GM19438 (cell line): ENCODE measurements around the gene DPP9.

Experiments
- ATAC-seq: cut with Tn5 transposase; IDR thresholded peaks from one replicate; pipeline ENCODE4 v1.9.1; 2021; ENCODE audit warnings: low read depth; ENCODE audit not compliant: unreplicated experiment

Gene DPP9

DNA sequence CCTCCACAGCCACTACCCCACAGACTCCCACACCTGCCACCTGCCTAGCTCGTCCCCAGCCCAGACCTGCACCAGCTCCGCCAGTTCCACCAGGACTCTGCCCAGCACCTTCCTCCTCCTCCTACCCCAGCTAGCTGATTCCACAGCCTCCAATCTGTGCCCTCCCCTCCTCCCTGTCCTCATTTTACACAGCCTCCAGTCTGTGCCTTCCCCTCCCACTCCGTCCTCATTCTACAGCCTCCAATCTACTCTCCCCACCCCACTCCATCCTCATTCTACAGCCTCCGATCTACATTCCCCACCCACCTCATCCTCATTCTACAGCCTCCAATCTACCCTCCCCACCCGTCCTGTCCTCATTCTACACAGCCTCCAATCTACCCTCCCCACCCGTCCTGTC, 60.8 kb downstream of the DPP9 start:
- ATAC-seq: no peak

DNA sequence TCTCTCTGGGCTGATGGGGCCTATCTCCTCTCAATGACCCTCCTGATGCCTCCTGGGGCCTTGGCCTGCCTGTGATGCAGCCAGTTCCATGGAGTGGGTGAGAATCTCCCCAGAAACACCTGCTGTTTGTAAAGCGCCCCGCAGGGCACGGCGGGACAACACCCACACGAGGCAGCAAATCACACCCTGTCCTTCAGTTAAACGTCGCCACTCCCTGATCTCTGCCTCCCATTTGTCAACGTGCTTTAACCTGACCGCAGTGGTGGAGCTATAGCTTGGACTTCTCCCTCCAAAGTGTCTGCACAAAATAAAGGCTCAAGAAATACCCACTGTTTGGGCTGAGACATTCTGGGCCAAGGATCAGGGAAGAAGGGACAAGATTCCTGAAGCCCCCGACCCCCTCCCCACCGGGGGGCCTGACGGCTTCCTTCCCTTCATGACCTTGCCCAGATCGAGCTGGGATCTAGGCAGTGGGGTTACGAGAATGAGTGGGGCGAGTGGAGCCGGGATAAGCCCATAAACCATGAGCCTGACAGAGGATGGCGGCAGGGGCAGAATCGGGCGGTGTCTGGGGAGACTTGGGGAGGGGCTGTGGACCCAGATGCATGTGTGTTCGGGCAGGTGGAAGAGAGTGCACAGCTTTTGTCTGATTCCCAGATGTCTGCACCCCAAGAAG, 61.5 kb downstream of the DPP9 start:
- ATAC-seq: no peak

DNA sequence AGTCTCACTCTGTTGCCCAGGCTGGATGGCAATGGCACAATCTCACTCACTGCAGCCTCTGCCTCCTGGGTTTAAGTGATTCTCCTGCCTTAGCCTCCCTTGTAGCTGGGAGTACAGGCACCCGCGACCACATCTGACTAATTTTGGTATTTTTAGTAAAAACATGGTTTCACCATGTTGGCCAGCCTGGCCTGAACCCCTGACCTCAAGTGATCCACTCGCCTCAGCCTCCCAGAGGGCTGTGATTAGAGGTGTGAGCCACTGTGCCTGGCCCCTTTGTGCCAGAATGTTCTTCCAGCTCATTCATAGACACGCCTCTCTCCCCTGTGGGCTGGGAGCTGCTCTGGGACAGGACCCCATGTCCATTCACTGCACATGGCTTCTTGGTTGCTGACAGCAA, 62.6 kb downstream of the DPP9 start:
- ATAC-seq: no peak

DNA sequence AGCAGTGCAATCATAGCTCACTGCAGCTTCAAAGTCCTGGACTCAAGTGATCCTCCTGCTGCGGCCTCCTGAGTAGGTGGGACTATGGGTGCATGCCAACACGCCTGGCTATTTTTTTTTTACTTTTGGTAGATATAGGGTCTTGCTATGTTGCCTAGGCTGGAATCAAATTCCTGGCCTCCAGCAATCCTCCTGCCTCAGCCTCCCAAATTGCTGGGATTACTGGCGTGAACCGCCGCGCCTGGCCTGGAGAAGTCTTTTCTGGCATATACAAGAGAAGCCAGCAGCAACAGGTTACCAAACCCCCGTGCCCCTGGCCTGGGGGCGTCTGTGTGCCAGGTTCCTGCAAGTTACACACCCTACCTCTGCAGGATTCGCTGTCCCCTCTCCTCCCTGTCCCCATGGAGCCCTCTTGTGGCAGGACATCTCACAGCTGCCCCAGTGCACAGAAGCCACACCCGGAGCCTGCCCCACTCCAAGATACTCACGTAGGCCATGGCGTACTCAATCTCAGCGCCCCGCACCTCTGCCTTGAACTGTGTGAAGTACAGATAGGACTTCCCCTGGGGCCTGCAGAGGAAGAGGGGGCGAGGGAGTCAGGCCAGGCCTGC, 63.4 kb downstream of the DPP9 start:
- no peak for ATAC-seq

DNA sequence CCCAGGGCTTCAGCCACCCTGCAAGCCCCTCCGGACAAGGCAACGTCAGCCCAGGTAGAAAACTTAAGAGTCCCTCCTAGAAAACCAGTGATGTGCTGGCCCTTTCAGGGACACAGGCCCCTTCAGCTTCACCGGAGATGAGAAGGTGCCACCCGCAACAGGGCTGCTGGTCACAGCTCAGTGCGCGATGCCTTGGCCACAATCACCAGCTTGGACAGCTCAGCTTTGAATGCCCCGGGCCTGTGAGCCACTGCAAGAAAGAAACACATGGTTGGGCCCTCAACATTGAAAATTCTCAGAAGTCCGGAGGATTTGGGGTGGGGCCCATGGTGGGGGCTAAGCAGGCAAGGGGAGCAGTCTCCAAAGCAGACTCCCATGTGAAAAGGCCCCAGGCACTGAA, 65.8 kb downstream of the DPP9 start:
- no peak for ATAC-seq

DNA sequence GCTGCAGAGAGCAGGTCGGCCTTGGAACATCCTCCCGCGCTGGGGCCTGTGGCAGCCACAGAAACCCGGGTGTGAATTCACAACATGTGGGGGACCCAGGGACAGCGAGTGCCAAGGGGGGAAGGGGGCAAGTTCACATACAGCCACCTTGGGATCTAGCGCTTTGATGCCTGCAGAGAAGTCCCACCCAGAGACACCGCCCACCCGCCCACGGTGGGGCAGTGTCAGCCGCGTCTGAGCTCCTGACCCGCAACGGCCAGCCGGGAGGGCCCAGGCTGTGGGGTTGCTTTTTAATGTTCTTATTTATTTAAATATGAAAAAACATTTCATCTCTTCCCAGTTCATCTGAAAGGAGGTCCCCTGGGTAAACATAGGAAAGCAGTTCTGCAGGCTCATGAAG, 66.4 kb downstream of the DPP9 start:
- ATAC-seq: no peak

DNA sequence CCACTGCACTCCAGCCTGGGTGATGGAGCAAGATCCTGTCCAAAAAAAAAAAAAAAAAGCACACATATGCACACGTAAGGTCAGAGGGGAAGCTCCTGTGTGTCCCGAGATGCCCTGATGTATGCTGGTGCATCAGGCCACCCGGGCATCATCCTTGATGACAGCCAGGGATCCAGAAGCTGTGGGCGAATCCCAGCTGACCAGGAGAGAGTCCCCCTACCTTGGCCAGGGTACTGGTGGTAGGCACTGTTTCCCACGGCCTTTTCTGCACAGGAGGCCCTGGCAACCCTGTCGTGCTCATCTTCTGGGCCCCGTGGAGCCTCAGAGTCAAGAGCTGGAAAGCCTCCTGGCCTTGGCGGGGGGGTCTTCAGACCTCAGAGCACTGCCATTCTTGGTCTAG, 67.5 kb downstream of the DPP9 start:
- no peak for ATAC-seq

DNA sequence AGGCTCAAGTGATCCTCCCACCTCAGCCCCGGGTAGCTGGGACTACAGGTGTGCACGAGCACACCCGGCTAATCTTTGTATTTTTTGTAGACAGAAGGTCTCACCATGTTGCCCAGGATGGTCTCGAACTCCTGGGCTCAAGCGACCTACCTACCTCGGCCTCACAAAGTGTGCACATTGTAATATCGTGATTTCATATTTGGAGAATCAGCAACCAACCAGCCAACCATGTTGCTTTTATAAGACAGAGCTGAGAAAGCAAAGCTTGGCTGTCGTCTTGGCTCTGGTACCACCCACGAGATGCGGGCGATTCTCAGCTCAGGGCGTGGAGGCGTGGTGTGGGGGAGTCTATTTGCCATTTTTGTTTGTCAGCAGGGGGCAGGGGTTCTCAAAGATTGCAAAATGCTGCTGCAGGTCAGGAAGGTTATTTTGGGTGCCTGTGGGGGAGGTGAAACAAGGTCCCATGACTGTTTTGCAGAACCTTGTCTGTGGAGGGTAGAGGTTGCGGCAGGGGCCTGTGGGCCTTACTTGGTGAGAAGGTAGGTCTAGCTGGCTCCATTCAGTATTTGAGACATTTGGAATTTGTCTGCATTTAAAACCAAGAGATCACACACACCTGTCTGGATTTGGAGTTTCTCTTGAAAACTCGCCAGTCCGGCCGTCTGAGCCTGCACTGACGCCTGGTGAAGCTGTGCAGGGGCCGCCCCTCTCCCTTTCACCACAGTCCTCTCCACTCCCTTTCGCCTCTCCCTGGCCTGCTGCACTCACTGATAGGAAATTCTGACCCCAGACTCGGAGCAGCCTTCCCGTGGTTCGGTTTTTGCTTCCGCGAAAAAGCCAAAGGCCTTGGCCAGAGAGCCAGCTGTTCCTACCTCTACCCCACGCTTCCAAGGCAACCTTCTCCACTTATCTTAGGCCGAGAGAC, 68.9 kb downstream of the DPP9 start:
- no peak for ATAC-seq

DNA sequence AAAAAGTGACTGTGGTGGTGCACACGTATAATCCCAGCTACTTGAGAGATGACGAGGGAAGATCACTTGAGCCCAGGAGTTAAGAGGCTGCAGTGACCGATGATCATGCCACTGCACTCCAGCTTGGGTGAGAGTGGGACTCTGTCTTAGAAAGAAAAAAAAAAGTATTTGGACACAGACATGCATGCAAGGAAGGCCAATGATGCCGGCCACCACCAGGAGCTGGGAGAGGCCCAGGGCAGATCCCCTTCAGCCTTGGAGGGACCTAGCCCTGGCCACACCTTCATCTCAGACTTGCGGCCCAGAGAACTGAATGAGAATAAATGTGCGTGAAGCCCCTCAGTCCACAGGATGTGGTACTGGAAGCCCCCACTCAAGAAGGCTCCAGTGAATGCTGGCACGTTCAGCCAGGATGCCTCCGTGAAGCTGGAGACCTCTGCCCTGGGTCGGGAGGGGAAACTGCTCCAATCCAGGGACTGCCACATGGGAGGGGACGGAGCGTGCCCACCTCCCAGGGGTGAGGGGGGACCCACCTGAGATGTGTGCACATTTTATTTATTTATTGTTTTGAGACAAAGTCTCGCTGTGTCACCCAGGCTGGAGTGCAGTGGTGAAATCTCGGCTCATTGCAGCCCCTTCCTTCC, 69.7 kb downstream of the DPP9 start:
- ATAC-seq: no peak

DNA sequence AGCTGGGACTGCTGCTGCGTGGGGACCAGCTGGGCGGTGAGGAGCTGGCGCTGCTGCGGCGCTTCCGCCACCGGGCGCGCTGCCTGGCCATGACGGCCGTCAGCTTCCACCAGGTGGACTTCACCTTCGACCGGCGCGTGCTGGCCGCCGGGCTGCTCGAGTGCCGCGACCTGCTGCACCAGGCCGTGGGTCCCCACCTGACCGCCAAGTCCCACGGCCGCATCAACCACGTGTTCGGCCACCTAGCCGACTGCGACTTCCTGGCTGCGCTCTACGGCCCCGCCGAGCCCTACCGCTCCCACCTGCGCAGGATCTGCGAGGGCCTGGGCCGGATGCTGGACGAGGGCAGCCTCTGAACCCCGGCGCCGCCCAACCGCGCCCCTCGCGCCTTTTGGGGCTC, 71.6 kb downstream of the DPP9 start:
- ATAC-seq: no peak

DNA sequence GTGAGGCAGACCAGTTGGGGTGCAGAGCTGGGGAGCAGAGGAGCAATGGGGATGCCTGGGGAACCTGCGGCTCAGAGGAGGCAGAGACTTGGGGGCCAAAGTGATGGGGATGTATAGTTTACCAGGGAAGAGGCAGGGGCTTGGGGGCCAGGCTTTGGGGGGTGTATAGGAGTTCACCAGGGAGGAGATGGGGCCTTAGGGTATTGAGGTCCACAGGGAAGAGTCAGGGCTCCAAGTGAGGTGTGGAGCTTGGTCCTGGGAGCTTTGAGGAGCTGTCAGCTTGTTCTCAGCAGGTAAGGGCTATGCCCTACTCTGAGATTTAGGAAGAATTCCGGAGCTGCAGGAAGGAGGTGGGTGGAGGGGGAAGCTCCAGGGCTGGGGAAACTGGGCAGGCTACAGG, 73.5 kb downstream of the DPP9 start:
- no peak for ATAC-seq

DNA sequence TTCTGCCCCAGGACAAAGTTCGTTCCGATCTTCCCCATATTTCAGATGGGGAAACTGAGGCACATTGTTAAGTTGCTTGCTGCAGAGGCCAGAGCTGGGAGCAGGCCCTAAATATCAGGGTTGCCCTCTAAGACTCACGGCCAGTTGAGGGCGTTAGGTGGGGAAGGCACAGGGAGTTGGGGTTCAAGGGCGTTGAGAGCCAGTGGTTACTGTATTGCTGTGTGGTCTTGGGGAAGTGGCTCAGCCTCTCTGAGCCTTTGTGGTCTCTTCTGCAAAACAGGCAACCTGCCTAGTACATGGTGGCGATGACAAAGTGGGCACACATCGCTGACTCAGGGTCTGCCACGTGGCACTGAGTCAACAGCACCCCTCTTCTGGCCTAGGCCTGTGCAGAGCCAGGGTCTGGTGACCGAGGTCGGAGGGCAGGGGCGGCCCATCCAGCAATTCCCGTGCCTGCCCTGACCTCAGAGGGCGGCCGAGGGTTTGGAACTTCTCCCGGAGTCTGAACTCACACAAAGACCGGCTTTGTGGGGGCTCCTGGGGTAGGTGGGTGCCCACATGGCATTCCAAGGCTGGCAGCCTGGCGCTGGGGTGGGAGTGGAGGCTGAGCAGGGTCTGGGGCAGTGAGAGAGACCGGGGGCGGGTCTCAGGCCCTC, 74.1 kb downstream of the DPP9 start:
- ATAC-seq: no peak

DNA sequence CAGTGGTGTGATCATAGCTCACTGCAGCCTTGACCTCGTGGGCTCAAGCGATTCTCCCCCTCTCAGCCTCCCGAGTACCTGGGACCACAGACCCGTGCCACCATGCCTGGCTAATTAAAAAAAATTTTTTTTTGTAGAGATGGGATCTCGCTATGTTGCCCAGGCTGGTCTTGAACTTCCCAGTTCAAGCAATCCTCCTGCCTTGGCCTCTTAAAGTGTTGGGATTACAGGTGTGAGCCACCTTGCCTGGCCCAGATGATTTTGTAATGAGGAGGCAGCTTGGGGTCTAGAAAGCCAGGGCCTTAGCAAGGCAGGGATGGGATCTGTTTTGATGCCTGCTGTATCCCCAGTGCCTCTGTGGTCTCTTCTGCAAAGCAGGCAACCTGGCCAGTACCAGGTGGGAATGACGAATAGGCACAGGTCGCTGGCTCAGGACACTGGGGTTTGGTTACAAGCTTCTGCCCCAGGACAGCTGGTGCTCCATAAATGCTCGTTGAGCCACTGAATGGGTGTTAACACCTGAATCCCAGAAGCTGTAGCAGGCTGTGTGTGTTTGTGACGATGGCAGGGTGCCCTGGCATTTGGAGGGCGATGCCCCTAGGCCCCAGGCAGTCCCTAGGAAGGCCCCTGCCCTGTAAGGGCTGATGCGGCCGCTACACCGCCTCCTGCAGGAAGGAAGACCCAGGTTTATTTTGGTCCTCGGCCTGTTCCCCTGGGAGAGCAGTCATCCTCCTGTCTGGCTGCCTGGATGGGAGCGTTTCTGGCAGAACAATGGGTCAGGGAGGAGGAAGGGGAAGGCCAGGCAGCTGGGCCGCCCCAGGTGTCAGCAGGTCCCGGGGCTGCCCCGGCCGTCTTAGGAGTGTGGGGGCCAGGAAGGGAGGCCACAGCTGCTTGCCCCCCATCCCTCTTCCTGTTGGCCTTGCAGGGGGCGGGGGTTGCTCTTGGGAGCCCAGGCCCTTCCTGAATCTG, 75.7 kb downstream of the DPP9 start:
- ATAC-seq: no peak

DNA sequence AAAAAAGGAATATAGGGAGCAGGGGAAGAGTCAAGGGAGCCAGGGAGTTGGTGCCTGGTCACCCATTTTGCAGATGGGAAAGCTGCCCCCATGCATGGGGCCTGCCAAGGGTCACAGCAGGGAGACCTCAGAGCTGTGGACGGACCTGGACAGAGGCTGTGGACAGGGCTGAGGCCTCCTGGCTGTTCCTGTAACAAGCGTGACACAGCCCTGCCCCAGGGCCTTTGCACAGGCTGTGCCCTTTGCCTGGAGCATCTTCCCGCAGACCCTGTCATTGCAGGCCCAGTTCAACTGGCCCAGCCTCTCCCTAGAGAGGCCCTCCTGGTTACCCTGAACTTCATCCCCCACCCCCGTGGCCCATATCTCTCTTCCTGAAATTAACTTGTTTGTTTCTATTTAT, 77.9 kb downstream of the DPP9 start:
- ATAC-seq: no peak

DNA sequence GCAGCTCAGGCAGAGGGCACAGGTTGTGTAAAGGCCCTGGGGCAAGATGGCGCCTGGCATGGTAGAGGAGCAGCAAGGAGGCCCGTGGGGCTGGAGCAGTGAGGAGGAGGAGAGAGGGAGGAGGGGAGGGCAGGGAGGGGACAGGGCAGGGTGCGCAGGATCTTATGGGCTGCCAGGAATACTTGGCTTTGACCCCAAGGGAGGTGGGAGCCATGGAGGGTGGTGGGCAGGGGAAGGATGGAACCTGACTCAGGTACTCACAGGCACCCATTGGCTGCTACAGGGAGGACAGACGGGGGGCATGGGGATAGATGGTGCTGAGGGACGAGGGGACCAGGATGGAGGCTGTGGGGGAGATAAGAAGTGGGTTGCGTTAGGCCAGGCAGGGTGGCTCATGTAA, 81.0 kb downstream of the DPP9 start:
- no peak for ATAC-seq

DNA sequence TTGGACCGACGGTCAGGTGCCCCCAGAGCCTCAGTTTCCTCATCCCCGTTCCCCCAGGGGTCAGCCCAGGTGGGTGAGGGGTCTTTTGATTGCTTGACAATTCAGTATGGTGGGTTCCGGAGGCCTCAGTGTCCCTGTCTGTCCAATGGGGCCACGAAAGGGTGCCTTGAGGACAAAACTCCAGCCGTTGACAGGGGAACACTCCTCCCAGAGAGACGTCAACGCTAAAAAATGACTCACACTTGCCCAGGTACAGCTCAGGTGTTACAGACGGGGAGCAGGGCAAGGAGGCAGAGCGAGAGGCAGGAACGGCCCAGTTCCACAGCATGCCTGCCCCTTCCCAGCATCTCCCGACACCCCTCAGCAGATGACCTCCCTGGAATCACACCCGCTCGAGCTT, 82.5 kb downstream of the DPP9 start:
- ATAC-seq: no peak

DNA sequence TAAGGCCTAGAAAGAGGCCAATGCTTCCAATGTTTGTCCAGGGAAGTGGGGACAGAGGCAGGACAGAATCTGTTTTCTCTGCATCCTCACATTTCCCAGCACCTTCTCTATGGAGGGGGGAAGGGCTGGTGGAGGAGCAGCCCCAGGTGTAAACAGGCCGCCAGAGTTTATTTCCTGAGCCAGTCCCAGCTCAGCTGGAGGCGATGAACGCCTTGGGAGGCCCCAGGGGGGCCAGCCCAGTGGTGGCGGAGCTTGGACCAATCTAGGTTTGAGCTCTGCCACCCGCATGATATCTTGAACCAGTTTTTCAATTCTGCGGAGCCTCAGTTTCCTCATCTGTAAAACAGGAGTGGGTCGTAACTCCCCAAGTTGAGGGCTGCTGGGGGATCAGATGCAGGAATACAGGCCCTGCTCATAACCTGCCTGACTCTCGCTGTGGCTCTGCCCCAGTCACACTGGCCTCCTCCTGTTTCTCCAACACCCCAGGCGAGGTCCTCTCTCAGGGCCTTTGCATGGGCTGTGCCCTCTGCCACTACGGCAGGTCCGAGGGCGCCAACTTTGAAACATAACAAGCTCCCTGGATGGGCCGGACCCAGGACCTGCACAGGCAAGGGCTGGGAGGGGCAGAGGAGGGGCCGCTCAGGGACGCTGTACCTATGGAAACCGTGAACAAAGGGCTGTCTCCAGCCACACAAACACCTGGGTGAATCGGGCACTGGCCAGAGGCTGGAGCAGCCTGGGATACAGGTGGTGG, 83.2 kb downstream of the DPP9 start:
- ATAC-seq: no peak

DNA sequence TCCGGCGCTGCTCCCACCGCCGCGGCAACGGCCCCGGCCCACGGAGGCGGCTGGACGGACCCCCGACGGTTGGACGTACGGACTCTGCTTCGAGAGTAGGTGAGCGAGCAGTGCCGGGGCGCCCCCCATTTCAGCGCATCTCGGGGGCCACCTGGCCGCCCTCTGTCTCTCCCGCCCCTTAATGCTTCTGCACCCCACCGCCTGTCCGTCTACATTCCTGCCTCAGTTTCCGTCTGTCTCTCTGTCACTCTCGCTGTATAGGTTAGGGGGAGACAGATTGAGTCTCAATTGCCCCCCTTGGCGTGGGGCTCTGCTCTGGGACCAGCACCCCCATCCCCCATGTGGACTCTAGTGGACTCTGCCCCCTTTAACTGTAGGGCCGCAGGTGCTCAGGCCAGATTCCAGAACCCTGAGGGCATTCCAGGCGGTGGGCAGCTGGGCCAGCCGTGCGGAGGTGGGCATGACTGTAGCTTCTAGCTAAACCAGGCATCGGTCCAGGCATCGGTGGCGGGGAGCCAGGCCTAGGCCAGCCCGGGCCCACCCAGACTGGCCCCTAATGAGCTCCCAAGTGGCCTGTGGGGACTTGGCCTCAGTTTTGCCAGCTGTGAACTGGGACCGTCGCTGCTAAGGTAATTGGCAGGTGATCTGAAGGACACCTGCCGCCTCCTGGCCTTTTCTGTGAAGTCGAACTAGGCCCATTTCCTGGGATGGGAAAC, 84.0 kb downstream of the DPP9 start:
- ATAC-seq: no peak
